ENCODE data around the gene MED8.

The MED8 gene, protein sequence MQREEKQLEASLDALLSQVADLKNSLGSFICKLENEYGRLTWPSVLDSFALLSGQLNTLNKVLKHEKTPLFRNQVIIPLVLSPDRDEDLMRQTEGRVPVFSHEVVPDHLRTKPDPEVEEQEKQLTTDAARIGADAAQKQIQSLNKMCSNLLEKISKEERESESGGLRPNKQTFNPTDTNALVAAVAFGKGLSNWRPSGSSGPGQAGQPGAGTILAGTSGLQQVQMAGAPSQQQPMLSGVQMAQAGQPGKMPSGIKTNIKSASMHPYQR

GRCh38 chr1:43389326-43390313 is at the start of gene MED8, which contains the start of gene SZT2:
MED8 (minus strand) TSS chr1:43389800; CDS start chr1:43389764, 36 bp downstream.
SZT2 (plus strand) TSS chr1:43389899; CDS start chr1:43389969, 70 bp downstream.
- DNase-seq = peak; percentile 94 to 97

DNA sequence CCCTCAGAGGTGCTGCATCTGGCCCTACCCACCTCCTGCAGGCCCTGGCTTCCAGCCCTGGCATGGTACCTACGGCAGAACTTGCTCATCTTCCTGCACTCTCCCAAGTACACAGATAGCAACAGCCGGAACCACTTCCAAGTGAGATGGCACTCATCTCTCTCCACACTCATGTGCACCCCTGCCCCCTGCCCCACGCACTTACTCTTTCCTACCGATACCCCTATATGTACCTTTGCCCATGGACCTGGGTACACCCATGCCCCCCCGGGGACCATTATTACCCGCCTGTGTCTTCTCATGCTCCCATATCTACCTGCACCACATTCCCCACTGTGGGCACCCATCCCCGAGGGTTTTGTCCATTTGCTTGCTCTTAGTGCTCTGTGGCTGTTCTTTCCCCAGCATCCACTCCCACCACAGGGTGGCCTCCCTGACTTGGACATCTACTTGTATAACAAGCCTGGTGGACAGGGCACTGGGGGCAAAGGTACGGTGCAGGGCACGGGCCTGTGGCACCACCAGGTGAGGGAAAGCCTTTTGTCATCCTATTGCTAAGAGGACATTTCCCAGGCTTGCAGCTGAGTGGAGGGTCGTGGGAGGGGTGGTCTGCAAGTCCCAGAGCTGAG is 49.5 kb upstream of the MED8 start:
- no peak for DNase-seq

- DNase-seq = no peak
Measured at GRCh38 chr1:43438576-43438952, 49.0 kb upstream of the MED8 start.

- no peak for DNase-seq
Measured at GRCh38 chr1:43438006-43438405, 48.4 kb upstream of the MED8 start.

GRCh38 chr1:43437031-43437973 is 47.7 kb upstream of the MED8 start:
- DNase-seq = no peak

GRCh38 chr1:43436371-43436770 is 46.8 kb upstream of the MED8 start:
- no peak for DNase-seq

DNA sequence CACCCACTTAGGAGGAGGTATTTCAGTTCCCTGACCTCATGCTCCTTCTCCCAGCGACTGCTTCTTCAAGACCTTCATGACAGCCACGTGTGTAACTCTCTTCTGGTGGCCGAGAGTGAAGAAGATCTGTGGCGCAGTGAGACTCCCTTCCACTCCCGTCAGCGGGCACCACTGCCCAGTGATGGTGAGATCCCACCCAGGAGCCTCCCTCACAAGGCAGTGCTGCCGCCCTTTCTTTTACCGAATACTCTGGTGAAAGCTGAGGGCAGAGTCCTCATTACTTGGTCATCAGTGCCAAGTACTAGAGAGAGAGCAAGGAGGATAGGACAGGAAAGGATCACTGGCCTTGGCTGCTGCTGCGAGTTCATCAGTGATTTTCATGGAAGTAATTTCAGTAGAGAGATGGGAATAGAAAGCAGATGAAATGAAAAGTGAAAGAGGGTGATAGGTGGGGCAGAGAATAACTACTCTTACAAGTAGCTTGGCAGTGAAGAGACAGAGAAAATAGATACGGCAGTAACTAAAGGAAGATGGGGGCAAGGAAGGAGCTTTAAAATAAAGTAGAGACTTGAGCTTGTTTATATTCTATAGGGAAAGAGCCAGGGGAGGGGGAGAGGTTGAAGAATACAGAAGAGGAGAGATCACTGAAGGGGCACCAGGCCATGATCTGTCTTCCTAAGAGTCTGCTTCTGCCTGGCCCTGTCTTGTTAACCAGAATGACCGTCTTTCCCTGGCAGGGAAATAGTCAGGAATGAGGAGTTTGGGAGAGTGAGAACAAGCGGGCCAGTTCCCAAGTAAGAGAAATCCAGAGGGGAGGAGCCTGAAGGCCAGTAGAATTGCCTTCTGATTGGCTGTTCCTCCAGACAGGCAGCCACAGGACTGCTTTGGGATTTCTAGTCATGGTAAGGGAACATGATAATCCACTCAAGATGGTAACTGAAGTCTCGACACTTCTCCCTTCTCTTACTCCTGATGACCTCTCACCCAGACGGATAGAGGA is 45.8 kb upstream of the MED8 start:
- no peak for DNase-seq

GRCh38 chr1:43434256-43434655 is 44.7 kb upstream of the MED8 start:
- DNase-seq = no peak

GRCh38 chr1:43432907-43433306 is 43.3 kb upstream of the MED8 start:
- DNase-seq = no peak

DNA sequence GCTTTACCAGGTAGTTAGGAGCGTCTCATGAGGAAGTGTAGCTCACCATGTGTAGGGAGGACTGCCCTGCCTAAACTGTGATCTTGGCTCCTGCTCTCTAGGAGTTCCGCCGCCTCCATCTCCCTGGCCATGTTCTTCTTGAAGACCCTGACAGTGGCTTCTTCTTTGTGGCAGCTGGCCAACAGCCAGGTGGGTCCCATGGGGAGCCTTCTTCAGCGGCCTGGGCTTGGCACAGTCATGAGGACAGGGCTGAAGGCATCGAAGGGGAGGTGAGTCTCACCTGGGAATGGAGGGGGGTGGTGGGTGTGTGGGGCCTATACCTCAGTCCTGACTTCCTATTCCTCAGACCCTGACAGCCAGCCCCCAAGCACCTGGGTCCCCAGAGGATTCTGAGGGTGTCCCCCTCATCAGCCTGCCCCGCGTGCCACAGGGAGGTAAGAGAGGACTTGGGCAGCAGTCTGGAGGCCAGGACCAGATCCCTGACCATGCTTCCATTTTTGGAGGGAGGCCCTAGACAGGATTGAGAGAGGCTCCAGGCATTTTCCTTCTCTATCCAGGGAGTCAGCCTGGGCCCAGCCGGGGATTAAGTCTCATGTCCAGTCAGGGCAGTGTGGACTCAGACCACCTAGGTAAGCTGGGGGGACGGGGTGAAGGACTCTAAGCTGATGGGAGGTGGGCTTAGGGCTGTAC is 42.7 kb upstream of the MED8 start:
- no peak for DNase-seq

- DNase-seq = no peak
Measured at GRCh38 chr1:43431676-43432075, 42.1 kb upstream of the MED8 start.

DNA sequence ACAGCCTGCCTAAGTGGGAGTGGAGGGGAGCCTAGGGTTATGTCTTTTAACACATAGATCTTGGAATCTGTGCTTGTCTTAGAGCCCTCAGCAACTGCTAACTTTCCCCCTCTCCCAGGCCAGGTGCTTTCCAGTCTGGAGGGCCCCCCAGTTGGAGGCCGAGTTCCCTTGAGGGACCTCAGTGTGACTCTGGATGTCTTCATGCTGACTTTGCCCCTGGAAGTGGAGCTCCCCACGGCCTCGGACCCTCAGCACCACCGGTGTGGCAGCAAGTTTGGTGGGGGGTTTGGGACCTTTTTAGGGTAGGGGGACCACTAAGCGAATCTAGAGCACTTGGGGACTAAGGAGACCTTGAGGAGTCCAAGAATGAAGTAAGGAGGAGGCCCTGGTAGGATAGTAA is 41.2 kb upstream of the MED8 start:
- no peak for DNase-seq

DNA sequence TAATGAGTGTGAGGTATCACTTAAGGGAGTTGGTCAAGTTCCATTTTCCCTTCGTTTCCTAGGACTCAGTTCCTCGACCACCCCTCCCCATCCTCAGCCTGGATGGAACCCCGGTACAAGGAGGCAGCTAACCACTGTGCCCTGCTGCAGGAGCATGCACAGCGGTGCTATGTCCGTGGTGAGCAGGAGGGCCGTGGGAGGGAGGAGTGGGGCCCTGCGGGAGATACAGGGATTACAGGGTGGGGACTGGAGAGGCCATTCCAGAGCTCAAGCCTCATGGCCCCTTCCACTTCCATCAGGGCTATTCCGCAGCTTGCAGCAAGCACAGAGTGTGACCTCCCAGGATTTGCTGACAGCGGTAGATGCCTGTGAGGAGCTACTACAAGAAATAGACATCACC is 38.3 kb upstream of the MED8 start:
- no peak for DNase-seq

DNA sequence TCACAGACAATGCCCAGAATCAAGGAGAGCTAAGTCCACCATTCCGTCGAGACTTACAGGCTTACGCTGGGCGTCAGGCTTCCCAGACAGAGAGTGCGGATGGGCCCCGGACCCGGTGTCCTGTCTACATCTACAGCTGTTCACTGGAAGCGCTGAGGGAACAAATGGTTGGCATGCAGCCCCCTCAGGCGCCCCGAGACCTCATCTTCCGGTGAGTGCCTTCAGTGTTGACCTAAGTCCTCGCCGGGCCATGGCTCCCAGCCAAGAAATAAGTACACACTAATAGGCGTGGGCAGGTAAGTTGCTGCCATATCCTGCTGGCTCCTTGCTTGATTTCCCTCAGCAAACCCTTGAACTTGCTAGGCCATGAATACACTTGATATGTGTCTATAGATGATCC is 37.9 kb upstream of the MED8 start:
- no peak for DNase-seq

DNA sequence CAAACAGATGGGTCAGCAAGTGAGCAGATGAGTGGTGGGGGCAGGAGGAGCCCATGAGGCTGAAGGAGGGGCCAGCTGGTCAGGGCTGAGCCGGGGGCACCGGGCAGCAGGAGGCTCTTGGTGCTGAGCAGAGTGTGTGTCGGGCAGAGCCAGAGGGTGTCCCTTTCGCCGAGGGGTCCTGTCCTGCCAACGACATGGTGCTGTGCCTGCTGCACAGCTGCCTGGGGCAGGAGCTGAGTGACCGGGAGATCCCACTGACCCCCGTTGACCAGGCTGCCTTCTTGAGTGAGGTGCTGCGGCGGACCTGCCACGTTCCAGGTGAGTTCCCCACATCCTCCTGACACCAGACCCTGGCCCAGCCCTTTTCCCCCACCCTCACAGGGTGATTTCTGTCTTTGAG is 36.6 kb upstream of the MED8 start:
- no peak for DNase-seq

GRCh38 chr1:43425045-43425444 is 35.4 kb upstream of the MED8 start:
- DNase-seq = no peak

DNA sequence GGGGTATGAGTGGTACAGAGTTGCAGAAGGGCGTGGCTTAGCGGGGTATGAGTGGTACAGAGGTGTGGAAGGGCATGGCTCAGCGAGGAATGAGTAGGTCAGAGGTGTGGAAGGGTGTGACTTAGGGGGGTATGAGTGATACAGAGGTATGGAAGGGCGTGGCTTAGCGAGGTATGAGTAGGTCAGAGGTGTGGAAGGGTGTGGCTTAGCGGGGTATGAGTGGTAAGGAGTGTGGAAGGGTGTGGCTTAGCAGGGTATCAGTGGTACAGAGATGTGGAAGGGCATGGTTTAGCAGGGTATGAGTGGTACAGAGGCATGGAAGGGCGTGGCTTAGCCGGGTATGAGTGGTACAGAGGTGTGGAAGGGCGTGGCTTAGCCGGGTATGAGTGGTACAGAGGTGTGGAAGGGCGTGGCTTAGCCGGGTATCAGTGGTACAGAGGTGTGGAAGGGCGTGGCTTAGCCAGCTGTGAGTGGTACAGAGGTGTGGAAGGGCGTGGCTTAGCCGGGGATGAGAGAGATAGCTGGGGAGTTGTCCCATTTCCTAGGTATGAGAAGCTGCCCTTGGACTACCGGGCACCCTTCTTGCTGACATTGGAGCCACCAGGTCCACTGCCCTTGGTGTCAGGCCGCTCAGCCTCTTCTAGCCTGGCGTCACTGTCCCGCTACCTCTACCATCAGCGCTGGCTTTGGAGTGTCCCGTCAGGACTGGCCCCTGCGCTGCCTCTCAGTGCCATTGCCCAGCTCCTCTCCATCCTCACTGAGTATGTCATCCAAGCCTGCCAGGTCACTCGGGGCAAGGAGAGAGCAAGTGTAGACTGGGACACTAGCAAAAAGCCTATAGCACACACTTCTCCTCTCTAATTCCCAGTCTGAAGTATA is 34.3 kb upstream of the MED8 start:
- peak in 1 of 2 experiments; percentile 4 for DNase-seq

DNA sequence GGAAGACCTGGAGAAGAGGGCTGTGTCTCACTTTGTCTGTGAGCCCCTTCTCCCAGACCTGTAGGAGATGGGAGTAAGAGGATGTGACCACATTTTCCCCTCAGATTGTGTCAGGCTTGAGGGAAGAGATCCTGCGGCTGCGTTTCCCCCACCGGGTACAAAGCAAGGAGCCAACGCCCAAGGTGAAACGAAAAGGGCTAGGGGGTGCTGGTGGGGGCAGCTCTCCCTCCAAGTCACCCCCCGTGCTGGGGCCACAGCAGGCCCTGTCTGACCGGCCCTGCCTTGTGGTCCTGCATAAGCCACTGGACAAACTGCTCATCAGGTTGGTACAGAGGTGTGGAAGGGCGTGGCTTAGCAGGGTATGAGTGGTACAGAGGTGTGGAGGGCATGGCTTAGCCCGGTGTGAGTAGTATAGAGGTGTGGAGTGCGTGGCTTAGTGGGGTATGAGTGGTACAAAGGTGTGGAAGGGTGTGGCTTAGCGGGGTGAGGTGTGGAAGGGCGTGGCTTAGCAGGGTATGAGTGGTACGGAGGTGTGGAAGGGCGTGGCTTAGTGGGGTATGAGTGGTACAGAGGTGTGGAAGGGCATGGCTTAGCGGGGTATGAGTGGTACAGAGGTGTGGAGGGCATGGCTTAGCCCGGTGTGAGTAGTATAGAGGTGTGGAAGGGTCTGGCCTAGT is 33.5 kb upstream of the MED8 start:
- DNase-seq = no peak
